Loucy (cell line): ENCODE data around the gene STK35.

Source experiments
- H2AFZ ChIP-seq: fragments of 200-600 bp; sonication (generic); 2 replicates; pipeline ENCODE4 v1.6.0; 2016; ENCODE audit warnings: antibody characterized with exemption, mild to moderate bottlenecking, low read length, moderate library complexity
- H3F3A ChIP-seq: fragments of 200-600 bp; 2 replicates; pipeline ENCODE4 v1.6.0; 2016; ENCODE audit warnings: antibody characterized with exemption, low read depth, mild to moderate bottlenecking
- H3K27me3 ChIP-seq: fragments of 200-600 bp; sonication (generic); 2 replicates; pipeline ENCODE4 v1.6.1; 2014; ENCODE audit warnings: low read length, mild to moderate bottlenecking; ENCODE audit not compliant: insufficient read depth, poor library complexity, severe bottlenecking
- H3K36me3 ChIP-seq: fragments of 200-600 bp; sonication (generic); 2 replicates; pipeline ENCODE4 v1.6.1; 2016; ENCODE audit warnings: low read length; ENCODE audit not compliant: insufficient read depth
- H3K4me1 ChIP-seq: fragments of 200-600 bp; sonication (generic); 2 replicates; pipeline ENCODE4 v1.5.1; 2014; ENCODE audit warnings: low read length, mild to moderate bottlenecking; ENCODE audit not compliant: insufficient read depth, poor library complexity, severe bottlenecking
- H3K4me2 ChIP-seq: fragments of 200-600 bp; sonication (generic); 2 replicates; pipeline ENCODE4 v1.6.0; 2014; ENCODE audit warnings: antibody characterized with exemption, low read length, low read depth, mild to moderate bottlenecking; ENCODE audit not compliant: poor library complexity, severe bottlenecking
- H3K4me3 ChIP-seq: fragments of 200-600 bp; sonication (generic); 2 replicates; pipeline ENCODE4 v1.5.1; 2014; ENCODE audit warnings: low read length, mild to moderate bottlenecking, mixed read lengths; ENCODE audit not compliant: poor library complexity, severe bottlenecking
- H3K79me2 ChIP-seq: fragments of 200-600 bp; sonication (generic); 2 replicates; pipeline ENCODE4 v1.6.1; 2014; ENCODE audit warnings: low read length; ENCODE audit not compliant: insufficient read depth
- H3K9ac ChIP-seq: fragments of 200-600 bp; sonication (generic); 2 replicates; pipeline ENCODE4 v1.6.0; 2014; ENCODE audit warnings: mild to moderate bottlenecking, low read depth, low read length, moderate library complexity; ENCODE audit not compliant: poor library complexity, severe bottlenecking
- H3K9me2 ChIP-seq: fragments of 200-600 bp; sonication (generic); replicated peaks from 2 replicates; pipeline ENCODE4 v1.6.1; 2016; ENCODE audit warnings: low read depth, low read length, mixed read lengths
- H3K9me3 ChIP-seq: fragments of 200-600 bp; sonication (generic); 2 replicates; pipeline ENCODE4 v1.6.1; 2014; ENCODE audit warnings: mild to moderate bottlenecking, antibody characterized with exemption, low read length, low read depth; ENCODE audit not compliant: insufficient read depth
- H4K20me1 ChIP-seq: fragments of 200-600 bp; sonication (generic); 2 replicates; pipeline ENCODE4 v1.6.0; 2014; ENCODE audit warnings: antibody characterized with exemption, low read length, mild to moderate bottlenecking; ENCODE audit not compliant: insufficient read depth, poor library complexity, severe bottlenecking
- CTCF ChIP-seq: fragments of 200-600 bp; sonication (generic); conservative IDR thresholded peaks from 2 replicates; pipeline ENCODE4 v1.5.1; 2014; ENCODE audit warnings: mild to moderate bottlenecking, antibody characterized with exemption, low read length
- EZH2phosphoT487 ChIP-seq: fragments of 200-600 bp; IDR thresholded peaks from 2 replicates; pipeline ENCODE4 v1.6.1; 2018; ENCODE audit warnings: antibody characterized with exemption, mild to moderate bottlenecking, moderate library complexity, borderline replicate concordance

STK35 gene

DNA sequence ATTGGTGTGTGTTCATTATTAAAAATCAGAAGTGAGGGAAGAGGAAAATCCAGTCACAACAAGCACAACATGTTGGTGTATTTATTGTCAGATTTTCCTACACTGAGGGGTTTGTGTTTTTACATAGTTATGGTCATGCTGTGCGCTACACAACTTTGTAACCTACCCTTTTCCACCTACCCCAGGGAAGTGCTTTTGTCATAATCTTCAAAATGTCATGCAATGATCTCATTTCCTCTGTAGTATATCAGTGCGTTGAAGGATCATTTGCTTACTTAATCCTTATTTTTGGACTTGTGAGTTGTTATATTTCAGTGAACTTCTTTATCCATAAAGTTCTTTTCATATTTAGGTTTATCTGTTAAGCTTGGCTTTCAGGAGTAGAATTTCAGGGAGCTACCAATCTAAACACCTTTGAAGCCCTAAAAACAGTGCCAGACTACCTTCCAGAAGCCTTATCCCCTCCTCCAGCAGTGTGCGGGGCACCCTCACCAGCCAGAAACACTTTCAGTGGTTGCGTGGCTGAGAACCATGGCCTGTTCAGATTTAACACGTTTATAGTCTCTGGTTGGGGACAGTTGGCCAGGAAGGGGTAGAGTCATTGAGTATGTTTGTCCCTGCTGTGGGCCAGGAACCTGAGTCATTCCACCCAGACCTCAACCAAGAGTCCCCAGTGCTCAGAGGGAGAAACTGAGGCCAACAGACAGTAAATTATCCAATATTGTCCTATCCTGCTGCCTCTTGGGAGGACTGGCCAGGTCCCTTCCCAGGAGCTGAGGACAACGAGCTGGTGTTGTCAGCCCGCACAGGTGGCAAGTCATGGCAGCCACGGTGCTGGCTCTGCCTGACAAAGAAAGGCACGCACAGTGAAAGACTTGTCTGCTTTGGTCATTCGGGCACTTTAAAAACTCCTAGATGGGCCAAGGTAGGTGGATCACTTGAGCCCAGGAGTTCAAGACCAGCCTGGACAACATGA, 40.3 kb downstream of the STK35 start:
- no peak overlapping the region for H3K4me3 ChIP-seq
- no peaks in the 10 kb centered on the region for H3F3A ChIP-seq
- peaks cover 36% of the 10 kb centered on the region; the same call in 1 of the 2 replicates for H3K36me3 ChIP-seq
- H3K9ac ChIP-seq: no peak overlapping the region
- H3K79me2 ChIP-seq: no peaks in the 10 kb centered on the region
- no peaks in the 10 kb centered on the region for H3K27me3 ChIP-seq
- TF ChIP-seq EZH2phosphoT487 (no peak), CTCF (no peak)
- H3K4me1 ChIP-seq: no peaks in the 10 kb centered on the region
- no peak overlapping the region for H2AFZ ChIP-seq
- no peak overlapping the region for H3K4me2 ChIP-seq
- no peaks in the 10 kb centered on the region for H4K20me1 ChIP-seq
- no peaks in the 10 kb centered on the region for H3K9me3 ChIP-seq
- H3K9me2 ChIP-seq: no peaks in the 10 kb centered on the region

DNA sequence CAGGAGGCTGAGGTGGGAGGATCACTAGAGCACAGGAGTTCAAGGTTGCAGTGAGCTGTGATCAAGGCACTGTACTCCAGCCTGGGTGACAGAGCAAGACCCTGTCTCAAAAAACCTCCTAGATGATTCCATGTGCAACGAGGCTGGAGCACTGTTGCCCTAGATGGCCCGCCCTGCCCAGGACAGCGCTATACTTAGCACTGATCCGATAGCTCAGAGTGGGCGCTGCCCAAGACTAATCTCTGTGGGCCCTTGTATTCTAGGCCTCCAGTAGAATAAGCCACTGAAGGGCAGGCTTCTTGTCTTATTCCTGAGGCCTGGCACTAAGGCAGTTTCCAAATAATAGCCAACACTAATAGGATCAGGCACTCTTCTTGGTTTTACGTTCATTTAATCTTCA, 41.0 kb downstream of the STK35 start:
- Histone ChIP-seq H4K20me1 (no peaks in the 10 kb centered on the region), H3K9me2 (no peaks in the 10 kb centered on the region), H3K27me3 (no peaks in the 10 kb centered on the region), H3K9me3 (no peaks in the 10 kb centered on the region), H3K4me3 (no peak overlapping the region), H2AFZ (no peak overlapping the region), H3K9ac (no peak overlapping the region), H3K4me2 (no peak overlapping the region), H3F3A (no peaks in the 10 kb centered on the region), H3K79me2 (no peaks in the 10 kb centered on the region), H3K36me3 (peaks cover 39% of the 10 kb centered on the region; the same call in 1 of the 2 replicates), H3K4me1 (no peaks in the 10 kb centered on the region)
- no peak for TF ChIP-seq CTCF

- Histone ChIP-seq H3K9ac (no peak overlapping the region), H3K79me2 (no peaks in the 10 kb centered on the region), H3K4me3 (no peak overlapping the region), H3K9me2 (no peaks in the 10 kb centered on the region), H3K36me3 (peaks cover 44% of the 10 kb centered on the region; the same call in 1 of the 2 replicates), H3F3A (no peaks in the 10 kb centered on the region), H3K4me1 (no peaks in the 10 kb centered on the region), H3K4me2 (no peak overlapping the region), H3K9me3 (no peaks in the 10 kb centered on the region), H3K27me3 (no peaks in the 10 kb centered on the region), H2AFZ (no peak overlapping the region), H4K20me1 (no peaks in the 10 kb centered on the region)
- TF ChIP-seq EZH2phosphoT487 (no peak), CTCF (no peak)
These were observed 42.0 kb downstream of the STK35 start for GRCh38 chr20:2143594-2143993.
